Prostate gland (tissue), 2 donors: ENCODE data around the gene TMEM117. TPM values are rescaled to one million over a fixed set of nuclear protein-coding genes. Genes with fewer than 3 reads are reported as not detected.

Experiments used
- DNase-seq: peaks from one replicate; pipeline ENCODE4 v3.0.0-alpha.2; 2019; ENCODE audit warnings: low spot score
- H3K27ac ChIP-seq, 2 donors: fragments of 200-600 bp; sonication (generic); 2 replicates each; pipeline ENCODE4 v1.5.1; 2017 to 2019
- H3K27me3 ChIP-seq: fragments of 200-600 bp; sonication (generic); replicated peaks from 2 replicates; pipeline ENCODE4 v1.5.1; 2019; ENCODE audit not compliant: insufficient read depth
- H3K36me3 ChIP-seq, 2 donors: fragments of 200-600 bp; sonication (generic); 1 replicate in 1 of 2; 2 replicates in 1 of 2; pipeline versions ENCODE4 v1.5.1 to v1.8.1; 2017 to 2019
- H3K4me1 ChIP-seq: fragments of 200-600 bp; sonication (generic); replicated peaks from 2 replicates; pipeline ENCODE4 v1.5.1; 2019
- H3K4me3 ChIP-seq, 2 donors: fragments of 200-600 bp; sonication (generic); 2 replicates each; pipeline ENCODE4 v1.5.1; 2017 to 2019
- H3K9me3 ChIP-seq: fragments of 200-600 bp; sonication (generic); 2 replicates; pipeline ENCODE4 v1.5.1; 2017
- CTCF ChIP-seq, 4 experiments: fragments of 200-600 bp in 2 of 4; fragments of 450-650 bp in 2 of 4; sonication (generic) in 2 of 4; IDR thresholded peaks; 1 replicate in 3 of 4; 2 replicates in 1 of 4; pipeline ENCODE4 v1.5.1; 2016 to 2019; ENCODE audit warnings: antibody characterized with exemption in 4 of 4, mild to moderate bottlenecking in 2 of 4, moderate library complexity in 2 of 4
- POLR2A ChIP-seq: fragments of 450-650 bp; IDR thresholded peaks from one replicate; pipeline ENCODE4 v1.6.1; 2016; ENCODE audit warnings: antibody characterized with exemption, mild to moderate bottlenecking
- POLR2AphosphoS5 ChIP-seq: sonication (generic); formaldehyde crosslinking; IDR thresholded peaks from one replicate; pipeline ENCODE4 v1.6.1; 2017; ENCODE audit warnings: antibody characterized with exemption
- WGBS: methylation state at CpG from one replicate; pipeline ENCODE4 v1.1.5; 2018; 5-methylcytosine and 5-hydroxymethylcytosine counted together
- intact Hi-C: fragments of 100-400 bp; cut with DNase I; formaldehyde crosslinking; loops from one replicate; pipeline ENCODE4 v1.14.2; 2022
- total RNA-seq, 2 donors: library from RNA; depleted of rRNA; stranded (reverse); fragments of >200 nt; gene quantifications; one replicate each; pipeline ENCODE4 v1.1.0, GENCODE V29; 2016

The TMEM117 gene
- total RNA-seq, 2 donors from 2014 or later, result 15.5 to 26.5 TPM

GRCh38 chr12:43887397-43887796, 51.5 kb downstream of the TMEM117 start:
- Histone ChIP-seq H3K4me3 (no peak overlapping the region), H3K27me3 (no peaks in the 10 kb centered on the region), H3K27ac (no peak overlapping the region), H3K4me1 (no peaks in the 10 kb centered on the region), H3K9me3 (no peaks in the 10 kb centered on the region), H3K36me3 (no peaks in the 10 kb centered on the region)
- WGBS, result 97% methylated on average over 2 of the region's 2 CpGs
- TF ChIP-seq POLR2A (no peak), CTCF (IDR thresholded peaks at IDR 0.05) (no peak), POLR2AphosphoS5 (no peak)
- intact Hi-C loops, result loop anchor here (10.0 kb wide), 1 partner anchor 123 kb away; no protein-coding TSS in a partner anchor
- no peak for DNase-seq

- 82% methylated on average over 3 of the region's 3 CpGs for WGBS
- intact Hi-C loops, result no loop called here
- H3K9me3 ChIP-seq, result no peaks in the 10 kb centered on the region
These were observed 56.1 kb downstream of the TMEM117 start for GRCh38 chr12:43891856-43892574.

GRCh38 chr12:43893670-43894069, 57.8 kb downstream of the TMEM117 start:
- Histone ChIP-seq H3K27me3 (no peaks in the 10 kb centered on the region), H3K9me3 (no peaks in the 10 kb centered on the region), H3K4me1 (no peaks in the 10 kb centered on the region), H3K27ac (no peak overlapping the region), H3K4me3 (no peak overlapping the region), H3K36me3 (no peaks in the 10 kb centered on the region)
- TF ChIP-seq POLR2A (no peak), POLR2AphosphoS5 (no peak), CTCF (IDR thresholded peaks at IDR 0.05) (no peak)
- 94% methylated on average over 2 of the region's 2 CpGs for WGBS
- intact Hi-C loops, result no loop called here
- no peak for DNase-seq

More at GRCh38 chr12:43891856-43892574, 56.1 kb downstream of the TMEM117 start:
- Histone ChIP-seq H3K4me1 (no peaks in the 10 kb centered on the region), H3K27me3 (no peaks in the 10 kb centered on the region), H3K27ac (no peak overlapping the region), H3K4me3 (no peak overlapping the region), H3K36me3 (no peaks in the 10 kb centered on the region)
- no peak for DNase-seq
- no peak for TF ChIP-seq POLR2AphosphoS5
- TF ChIP-seq CTCF (IDR thresholded peaks at IDR 0.05), result no peak
- TF ChIP-seq POLR2A, result no peak

DNA sequence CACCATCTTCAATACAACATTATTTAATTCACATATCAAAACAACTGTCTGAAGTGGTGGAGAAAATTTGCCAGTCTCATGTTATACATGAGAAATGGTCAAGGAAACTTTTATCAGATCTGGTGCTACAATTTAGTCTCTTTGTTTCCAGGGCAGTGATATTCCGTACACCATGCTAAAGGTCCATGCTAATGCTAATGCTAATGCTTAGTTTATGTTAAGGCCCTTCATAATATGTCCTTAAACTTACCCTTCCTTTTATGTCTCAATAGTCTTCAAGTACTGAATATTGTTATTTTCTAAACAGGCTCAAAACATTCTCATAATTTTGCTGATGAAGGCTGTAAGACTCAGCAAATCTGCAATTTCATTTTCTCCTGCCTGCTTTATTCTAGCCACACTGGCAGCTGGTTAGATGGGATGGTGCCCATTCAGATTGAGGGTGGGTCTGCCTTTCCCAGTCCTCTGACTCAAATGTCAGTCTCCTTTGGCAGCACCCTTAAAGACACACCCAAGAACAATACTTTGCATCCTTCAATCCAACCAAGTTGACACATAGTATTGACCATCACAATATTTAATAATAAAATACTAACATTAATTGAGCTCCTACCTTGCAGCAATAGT, 59.8 kb downstream of the TMEM117 start:
- H3K27ac ChIP-seq, result no peak overlapping the region
- no peaks in the 10 kb centered on the region for H3K9me3 ChIP-seq
- H3K4me1 ChIP-seq, result no peaks in the 10 kb centered on the region
- H3K4me3 ChIP-seq, result no peak overlapping the region
- intact Hi-C loops, result no loop called here
- TF ChIP-seq POLR2A, result no peak
- TF ChIP-seq POLR2AphosphoS5, result no peak
- no peak for TF ChIP-seq CTCF (IDR thresholded peaks at IDR 0.05)
- DNase-seq, result no peak
- H3K27me3 ChIP-seq, result no peaks in the 10 kb centered on the region
- WGBS, result 100% methylated on average over 1 of the region's 1 CpG
- no peaks in the 10 kb centered on the region for H3K36me3 ChIP-seq

GRCh38 chr12:43896496-43896895, 60.6 kb downstream of the TMEM117 start:
- Histone ChIP-seq H3K27ac (no peak overlapping the region), H3K4me3 (no peak overlapping the region), H3K4me1 (no peaks in the 10 kb centered on the region), H3K27me3 (no peaks in the 10 kb centered on the region), H3K9me3 (no peaks in the 10 kb centered on the region), H3K36me3 (no peaks in the 10 kb centered on the region)
- intact Hi-C loops, result no loop called here
- TF ChIP-seq POLR2AphosphoS5 (no peak), CTCF (IDR thresholded peaks at IDR 0.05) (no peak), POLR2A (no peak)
- 85% methylated on average over 1 of the region's 1 CpG for WGBS
- no peak for DNase-seq
